ENCODE data around the gene FBL.

GRCh38 chr19:39845933-39846677, at the start of gene FBL:
- no peak for TF ChIP-seq CTCF (IDR thresholded peaks at IDR 0.05)
- TF ChIP-seq SIN3A (IDR thresholded peaks at IDR 0.05; ENCODE audit: borderline replicate concordance, insufficient read depth, low read depth, low read length), result no peak
- no peak for TF ChIP-seq POLR2AphosphoS5 (IDR thresholded peaks at IDR 0.05; ENCODE audit: low read depth, low read length)
- TF ChIP-seq, protein P1, sequence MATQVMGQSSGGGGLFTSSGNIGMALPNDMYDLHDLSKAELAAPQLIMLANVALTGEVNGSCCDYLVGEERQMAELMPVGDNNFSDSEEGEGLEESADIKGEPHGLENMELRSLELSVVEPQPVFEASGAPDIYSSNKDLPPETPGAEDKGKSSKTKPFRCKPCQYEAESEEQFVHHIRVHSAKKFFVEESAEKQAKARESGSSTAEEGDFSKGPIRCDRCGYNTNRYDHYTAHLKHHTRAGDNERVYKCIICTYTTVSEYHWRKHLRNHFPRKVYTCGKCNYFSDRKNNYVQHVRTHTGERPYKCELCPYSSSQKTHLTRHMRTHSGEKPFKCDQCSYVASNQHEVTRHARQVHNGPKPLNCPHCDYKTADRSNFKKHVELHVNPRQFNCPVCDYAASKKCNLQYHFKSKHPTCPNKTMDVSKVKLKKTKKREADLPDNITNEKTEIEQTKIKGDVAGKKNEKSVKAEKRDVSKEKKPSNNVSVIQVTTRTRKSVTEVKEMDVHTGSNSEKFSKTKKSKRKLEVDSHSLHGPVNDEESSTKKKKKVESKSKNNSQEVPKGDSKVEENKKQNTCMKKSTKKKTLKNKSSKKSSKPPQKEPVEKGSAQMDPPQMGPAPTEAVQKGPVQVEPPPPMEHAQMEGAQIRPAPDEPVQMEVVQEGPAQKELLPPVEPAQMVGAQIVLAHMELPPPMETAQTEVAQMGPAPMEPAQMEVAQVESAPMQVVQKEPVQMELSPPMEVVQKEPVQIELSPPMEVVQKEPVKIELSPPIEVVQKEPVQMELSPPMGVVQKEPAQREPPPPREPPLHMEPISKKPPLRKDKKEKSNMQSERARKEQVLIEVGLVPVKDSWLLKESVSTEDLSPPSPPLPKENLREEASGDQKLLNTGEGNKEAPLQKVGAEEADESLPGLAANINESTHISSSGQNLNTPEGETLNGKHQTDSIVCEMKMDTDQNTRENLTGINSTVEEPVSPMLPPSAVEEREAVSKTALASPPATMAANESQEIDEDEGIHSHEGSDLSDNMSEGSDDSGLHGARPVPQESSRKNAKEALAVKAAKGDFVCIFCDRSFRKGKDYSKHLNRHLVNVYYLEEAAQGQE (IDR thresholded peaks at IDR 0.05; ENCODE audit: insufficient read depth in 1 of 2, low read depth in 2 of 2, low read length in 1 of 2), result no peak
- TF ChIP-seq TCF7L2 (IDR thresholded peaks at IDR 0.05; ENCODE audit: low read depth, low read length), result no peak

All from Panc1 (cell line).